Cardiac muscle cell (in vitro differentiated cells and primary cell): Measurements from ENCODE around the gene ADIPOQ. TPM values are rescaled to one million over a fixed set of nuclear protein-coding genes. Genes with fewer than 3 reads are reported as not detected.
"Not testable (repeated sequence)": the region's sequence is repeated elsewhere in the genome, so short reads cannot be mapped to it uniquely, and the experiment has no call there.

Source experiments
- DNase-seq, 2 donors: peaks; one replicate each; pipeline versions ENCODE4 v3.0.0 to v3.0.0-alpha.2; 2010 to 2017; ENCODE audit warnings: low read depth in 1 of 2, low spot score in 1 of 2
- H3K27ac ChIP-seq: fragments of 200-600 bp; sonication (generic); 2 replicates; pipeline ENCODE4 v1.5.1; 2016
- H3K27me3 ChIP-seq: fragments of 200-600 bp; sonication (generic); 2 replicates; pipeline ENCODE4 v1.6.0; 2016; ENCODE audit warnings: control low read depth
- H3K36me3 ChIP-seq: fragments of 200-600 bp; sonication (generic); 2 replicates; pipeline ENCODE4 v1.5.1; 2016; ENCODE audit warnings: control low read depth
- H3K4me1 ChIP-seq: fragments of 200-600 bp; sonication (generic); 2 replicates; pipeline ENCODE4 v1.8.1; 2017; ENCODE audit warnings: low read depth, mild to moderate bottlenecking, mixed run types
- H3K4me3 ChIP-seq: fragments of 200-600 bp; sonication (generic); 2 replicates; pipeline ENCODE4 v1.5.1; 2016; ENCODE audit warnings: mild to moderate bottlenecking
- H3K9me3 ChIP-seq: fragments of 200-600 bp; sonication (generic); 2 replicates; pipeline ENCODE4 v1.5.1; 2017; ENCODE audit warnings: low read depth, mild to moderate bottlenecking, control low read depth
- polyA plus RNA-seq: library from polyadenylated mRNA; unstranded; fragments of >200 nt; fragmentation: Nextera tagmentation; extraction: Ambion mirVana; gene quantifications from 2 replicates; pipeline ENCODE4 v1.2.1, GENCODE V29; 2016
- total RNA-seq: library from RNA; depleted of rRNA; stranded (reverse); fragments of >200 nt; gene quantifications from 2 replicates; pipeline ENCODE4 v1.2.3, GENCODE V29; 2016
- TF ChIP-seq, protein P1 (sequence below): IDR thresholded peaks from 2 replicates; pipeline ENCODE4 v1.5.1; 2012; ENCODE audit warnings: low read depth, mild to moderate bottlenecking, low read length

Gene ADIPOQ
- total and polyA plus RNA-seq, 2 experiments from 2014 or later: not detected

DNA sequence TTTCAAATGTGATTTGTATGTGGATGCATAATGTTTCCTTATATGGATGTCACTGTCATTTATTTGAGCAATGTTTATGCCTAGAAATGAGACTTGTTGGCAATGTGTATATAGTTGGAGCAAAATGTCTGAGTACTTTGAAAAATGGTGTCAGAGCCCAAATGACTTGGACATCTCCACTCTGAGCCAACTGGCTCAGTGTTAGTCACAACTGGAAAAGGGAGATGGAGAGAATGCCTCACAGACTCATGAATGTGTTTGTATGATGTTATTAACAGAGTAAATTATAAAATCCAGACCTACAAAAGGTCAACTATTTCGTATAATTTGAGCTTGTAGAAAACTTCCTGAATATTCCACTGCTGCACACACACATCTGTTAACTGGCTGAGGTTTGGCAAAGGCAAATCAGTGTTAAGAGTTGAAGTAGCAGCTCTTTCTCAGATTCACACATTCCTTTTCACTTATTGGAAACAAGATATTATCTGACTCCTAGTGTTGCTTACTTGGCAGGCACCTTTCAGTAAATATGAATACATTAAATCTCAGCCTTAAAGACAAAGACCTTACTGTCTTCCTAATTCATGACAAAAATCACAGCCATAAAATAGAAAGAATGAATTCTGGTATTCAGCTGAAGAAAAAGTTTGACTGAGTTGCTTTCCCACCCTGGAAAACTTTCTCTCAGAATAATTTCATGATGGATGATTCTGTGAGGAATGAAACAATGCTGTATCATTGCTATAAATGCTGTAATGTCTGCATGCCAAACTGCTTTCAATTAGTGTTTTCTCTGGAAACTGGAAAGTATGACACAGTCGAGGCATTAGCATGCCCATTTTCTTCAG, 27.0 kb downstream of the ADIPOQ start:
- TF ChIP-seq, protein P1, sequence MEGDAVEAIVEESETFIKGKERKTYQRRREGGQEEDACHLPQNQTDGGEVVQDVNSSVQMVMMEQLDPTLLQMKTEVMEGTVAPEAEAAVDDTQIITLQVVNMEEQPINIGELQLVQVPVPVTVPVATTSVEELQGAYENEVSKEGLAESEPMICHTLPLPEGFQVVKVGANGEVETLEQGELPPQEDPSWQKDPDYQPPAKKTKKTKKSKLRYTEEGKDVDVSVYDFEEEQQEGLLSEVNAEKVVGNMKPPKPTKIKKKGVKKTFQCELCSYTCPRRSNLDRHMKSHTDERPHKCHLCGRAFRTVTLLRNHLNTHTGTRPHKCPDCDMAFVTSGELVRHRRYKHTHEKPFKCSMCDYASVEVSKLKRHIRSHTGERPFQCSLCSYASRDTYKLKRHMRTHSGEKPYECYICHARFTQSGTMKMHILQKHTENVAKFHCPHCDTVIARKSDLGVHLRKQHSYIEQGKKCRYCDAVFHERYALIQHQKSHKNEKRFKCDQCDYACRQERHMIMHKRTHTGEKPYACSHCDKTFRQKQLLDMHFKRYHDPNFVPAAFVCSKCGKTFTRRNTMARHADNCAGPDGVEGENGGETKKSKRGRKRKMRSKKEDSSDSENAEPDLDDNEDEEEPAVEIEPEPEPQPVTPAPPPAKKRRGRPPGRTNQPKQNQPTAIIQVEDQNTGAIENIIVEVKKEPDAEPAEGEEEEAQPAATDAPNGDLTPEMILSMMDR: no peak
- no peaks in the 10 kb centered on the region for H3K9me3 ChIP-seq
- H3K4me1 ChIP-seq: peaks cover 26% of the 10 kb centered on the region
- no peaks in the 10 kb centered on the region for H3K27me3 ChIP-seq
- H3K27ac ChIP-seq: peak overlapping the region; percentile 77
- H3K4me3 ChIP-seq: no peak overlapping the region
- no peaks in the 10 kb centered on the region for H3K36me3 ChIP-seq
- peak in 1 of 2 donors; percentile 9 for DNase-seq

DNA sequence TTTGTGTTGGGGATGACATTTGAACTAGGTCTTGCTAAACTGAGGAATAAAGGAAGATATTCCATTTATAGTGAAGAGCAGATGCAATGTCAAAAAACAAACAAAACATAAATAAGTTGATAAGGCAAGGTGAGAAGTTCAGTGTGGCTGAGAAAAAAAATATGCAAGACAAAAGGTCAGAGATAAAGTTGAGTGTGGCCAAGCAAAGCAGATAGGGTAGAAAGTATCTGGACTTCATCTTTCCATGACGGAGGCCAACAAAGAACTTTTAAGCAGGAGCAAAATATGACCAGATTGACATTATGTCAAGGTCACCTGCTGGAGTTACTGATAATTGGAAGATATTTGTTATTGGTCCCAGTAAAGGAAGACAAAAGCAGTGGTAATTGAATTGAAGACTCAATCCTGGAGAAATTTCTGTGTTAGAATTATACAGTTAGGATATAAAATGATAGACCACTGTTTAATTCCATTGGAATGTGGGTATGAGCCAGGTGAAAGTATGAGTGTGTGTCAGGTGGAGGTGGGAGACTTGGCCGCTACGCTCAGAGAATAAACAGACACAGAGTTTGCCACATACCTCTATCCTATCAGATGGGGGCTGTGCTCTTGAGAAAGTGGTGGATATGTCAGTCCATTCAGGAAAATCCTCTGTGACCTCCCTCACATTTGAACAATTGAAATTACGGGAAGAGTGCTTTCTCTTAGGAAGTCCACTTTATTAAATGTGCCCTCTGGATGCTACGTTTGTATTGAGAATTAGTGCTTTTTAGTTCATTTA, 28.1 kb downstream of the ADIPOQ start:
- Histone ChIP-seq H3K9me3 (no peaks in the 10 kb centered on the region), H3K27me3 (no peaks in the 10 kb centered on the region), H3K36me3 (no peaks in the 10 kb centered on the region), H3K27ac (peak overlapping the region; percentile 77), H3K4me3 (no peak overlapping the region), H3K4me1 (peaks cover 31% of the 10 kb centered on the region)
- TF ChIP-seq, protein P1: no peak
- DNase-seq: peak in 1 of 2 donors; percentile 32

- peaks cover 31% of the 10 kb centered on the region for H3K4me1 ChIP-seq
- peak in 1 of 2 donors; percentile 33 for DNase-seq
- H3K9me3 ChIP-seq: no peaks in the 10 kb centered on the region
- no peaks in the 10 kb centered on the region for H3K36me3 ChIP-seq
- H3K27me3 ChIP-seq: no peaks in the 10 kb centered on the region
- H3K27ac ChIP-seq: peak overlapping the region; percentile 77
- TF ChIP-seq, protein P1: no peak
- no peak overlapping the region for H3K4me3 ChIP-seq
These were observed 29.0 kb downstream of the ADIPOQ start for GRCh38 chr3:186871403-186871924.

DNA sequence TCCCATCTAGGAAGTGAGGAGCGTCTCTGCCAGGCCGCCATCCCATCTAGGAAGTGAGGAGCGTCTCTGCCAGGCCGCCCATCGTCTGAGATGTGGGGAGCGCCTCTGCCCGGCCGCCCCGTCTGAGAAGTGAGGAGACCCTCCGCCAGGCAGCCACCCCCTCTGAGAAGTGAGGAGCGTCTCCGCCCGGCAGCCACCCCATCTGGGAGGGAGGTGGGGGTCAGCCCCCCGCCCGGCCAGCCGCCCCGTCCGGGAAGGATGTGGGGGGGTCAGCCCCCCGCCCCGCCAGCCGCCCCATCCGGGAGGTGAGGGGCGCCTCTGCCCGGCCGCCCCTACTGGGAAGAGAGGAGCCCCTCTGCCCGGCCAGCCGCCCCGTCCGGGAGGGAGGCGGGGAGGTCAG, 31.3 kb downstream of the ADIPOQ start:
- not testable (repeated sequence) for H3K27ac ChIP-seq, H3K9me3 ChIP-seq, H3K36me3 ChIP-seq, H3K4me3 ChIP-seq, DNase-seq, H3K27me3 ChIP-seq
- peaks cover 31% of the 10 kb centered on the region for H3K4me1 ChIP-seq

GRCh38 chr3:186874216-186874615, 31.7 kb downstream of the ADIPOQ start:
- H3K36me3 ChIP-seq, DNase-seq: not testable (repeated sequence)
- peaks cover 30% of the 10 kb centered on the region for H3K4me1 ChIP-seq

GRCh38 chr3:186874841-186875240, 32.3 kb downstream of the ADIPOQ start:
- H3K36me3 ChIP-seq, H3K27ac ChIP-seq, DNase-seq, H3K27me3 ChIP-seq, H3K9me3 ChIP-seq, H3K4me3 ChIP-seq: not testable (repeated sequence)
- peaks cover 24% of the 10 kb centered on the region for H3K4me1 ChIP-seq

More at GRCh38 chr3:186874216-186874615, 31.7 kb downstream of the ADIPOQ start:
- H3K27me3 ChIP-seq, H3K4me3 ChIP-seq, H3K27ac ChIP-seq, H3K9me3 ChIP-seq: not testable (repeated sequence)
